Sigmoid colon (tissue), 4 donors: ENCODE data around the gene EXOC3L1.

Experiments used
- CTCF ChIP-seq, 4 experiments: fragments of 450-650 bp in 3 of 4; fragments of 200-600 bp in 1 of 4; IDR thresholded peaks; one replicate each; pipeline ENCODE4 v1.5.1; 2016 to 2019; ENCODE audit warnings: antibody characterized with exemption in 4 of 4, mild to moderate bottlenecking in 3 of 4, moderate library complexity in 2 of 4
- POLR2AphosphoS5 ChIP-seq, 4 donors: sonication (generic); formaldehyde crosslinking; IDR thresholded peaks; one replicate each; pipeline ENCODE4 v1.6.1; 2017; ENCODE audit warnings: antibody characterized with exemption in 4 of 4

GRCh38 chr16:67238806-67239470 is 49.0 kb upstream of the EXOC3L1 start:
- TF ChIP-seq CTCF (IDR thresholded peaks at IDR 0.05): no peak
- TF ChIP-seq POLR2AphosphoS5 (IDR thresholded peaks at IDR 0.05): no peak
